Lung (tissue), 12 donors: ENCODE data around the gene PARVB. TPM values are rescaled to one million over a fixed set of nuclear protein-coding genes. Genes with fewer than 3 reads are reported as not detected.

Experiments
- ATAC-seq: fragments of 200-7000 bp; cut with Tn5 transposase; one replicate; pipeline ENCODE4 v1.9.1; 2020; ENCODE audit warnings: moderate number of reproducible peaks; ENCODE audit not compliant: insufficient read depth, low FRiP score
- DNase-seq, 3 donors: peaks; one replicate each; pipeline ENCODE4 v3.0.0-alpha.2; 2013 to 2017
- H3K27ac ChIP-seq, 2 donors: one replicate each; pipeline ENCODE4 v1.5.1; 2013; ENCODE audit warnings: mild to moderate bottlenecking in 2 of 2, moderate library complexity in 2 of 2, control low read depth in 1 of 2, inconsistent platforms in 1 of 2, low read depth in 1 of 2, low read length in 1 of 2
- H3K27me3 ChIP-seq, 3 donors: one replicate each; pipeline ENCODE4 v1.5.1; 2013; ENCODE audit warnings: low read length in 2 of 3; ENCODE audit not compliant: control insufficient read depth in 3 of 3, insufficient read depth in 3 of 3
- H3K36me3 ChIP-seq, 4 donors: one replicate each; pipeline ENCODE4 v1.5.1; 2013; ENCODE audit warnings: low read length in 4 of 4, mild to moderate bottlenecking in 1 of 4, moderate library complexity in 1 of 4; ENCODE audit not compliant: control insufficient read depth in 4 of 4, insufficient read depth in 4 of 4
- H3K4me1 ChIP-seq, 5 donors: one replicate each; pipeline ENCODE4 v1.5.1; 2013; ENCODE audit warnings: low read length in 5 of 5, mild to moderate bottlenecking in 2 of 5, moderate library complexity in 1 of 5; ENCODE audit not compliant: control insufficient read depth in 5 of 5, insufficient read depth in 5 of 5
- H3K4me3 ChIP-seq: one replicate; pipeline ENCODE4 v1.5.1; 2013; ENCODE audit warnings: mild to moderate bottlenecking, control low read depth, moderate library complexity
- H3K9ac ChIP-seq, 2 donors: one replicate each; pipeline ENCODE4 v1.5.1; 2013; ENCODE audit warnings: low read length in 2 of 2, control low read depth in 1 of 2; ENCODE audit not compliant: insufficient read depth in 1 of 2
- H3K9me3 ChIP-seq, 4 donors: one replicate each; pipeline ENCODE4 v1.5.1; 2013; ENCODE audit warnings: low read length in 3 of 4, mild to moderate bottlenecking in 1 of 4, moderate library complexity in 1 of 4; ENCODE audit not compliant: control insufficient read depth in 4 of 4, insufficient read depth in 3 of 4
- WGBS, 2 donors: extraction: QIAGEN DNeasy Blood & Tissue Kit; methylation state at CpG; one replicate each; pipeline ENCODE4 v1.1.7; 2013; 5-methylcytosine and 5-hydroxymethylcytosine counted together
- polyA plus RNA-seq, 2 donors: library from polyadenylated mRNA; stranded (reverse); fragments of 200-250 nt; gene quantifications; one replicate each; pipeline ENCODE4 v1.2.1, GENCODE V29; 2013
- total RNA-seq, 2 donors: library from RNA; depleted of rRNA in 1 of 2; stranded (reverse); fragments of >200 nt in 1 of 2; gene quantifications; one replicate each; pipeline ENCODE4 v1.2.1, GENCODE V29; 2014 to 2021
- TF ChIP-seq, protein P1 (sequence below): IDR thresholded peaks from 2 replicates; pipeline ENCODE4 v1.5.1; 2012; ENCODE audit warnings: mild to moderate bottlenecking; ENCODE audit errors: control extremely low read depth, extremely low read depth
- donor health status: control.
- donor health status: control.
- donor health status: Bipolar disorder and iron deficiency.
- donor health status: healthy.
- donor health status: DM: yes; HTN: yes; CAD: no.

Gene PARVB
- total and polyA plus RNA-seq, 4 donors, result 16.9 to 64.2 (median 49.7) TPM

- H3K36me3 ChIP-seq, result peaks cover 0 to 5% (median 0%) of the 10 kb centered on the region in 4 donors
- WGBS, 2 donors, result 73 to 88% methylated on average over 10 of the region's 10 CpGs
- ATAC-seq (no peak), DNase-seq (no peak)
- H3K4me1 ChIP-seq, result peaks cover 0 to under 1% (median 0%) of the 10 kb centered on the region in 5 donors
- TF ChIP-seq, protein P1, sequence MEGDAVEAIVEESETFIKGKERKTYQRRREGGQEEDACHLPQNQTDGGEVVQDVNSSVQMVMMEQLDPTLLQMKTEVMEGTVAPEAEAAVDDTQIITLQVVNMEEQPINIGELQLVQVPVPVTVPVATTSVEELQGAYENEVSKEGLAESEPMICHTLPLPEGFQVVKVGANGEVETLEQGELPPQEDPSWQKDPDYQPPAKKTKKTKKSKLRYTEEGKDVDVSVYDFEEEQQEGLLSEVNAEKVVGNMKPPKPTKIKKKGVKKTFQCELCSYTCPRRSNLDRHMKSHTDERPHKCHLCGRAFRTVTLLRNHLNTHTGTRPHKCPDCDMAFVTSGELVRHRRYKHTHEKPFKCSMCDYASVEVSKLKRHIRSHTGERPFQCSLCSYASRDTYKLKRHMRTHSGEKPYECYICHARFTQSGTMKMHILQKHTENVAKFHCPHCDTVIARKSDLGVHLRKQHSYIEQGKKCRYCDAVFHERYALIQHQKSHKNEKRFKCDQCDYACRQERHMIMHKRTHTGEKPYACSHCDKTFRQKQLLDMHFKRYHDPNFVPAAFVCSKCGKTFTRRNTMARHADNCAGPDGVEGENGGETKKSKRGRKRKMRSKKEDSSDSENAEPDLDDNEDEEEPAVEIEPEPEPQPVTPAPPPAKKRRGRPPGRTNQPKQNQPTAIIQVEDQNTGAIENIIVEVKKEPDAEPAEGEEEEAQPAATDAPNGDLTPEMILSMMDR, result no peak
- no peak overlapping the region for H3K4me3 ChIP-seq
- no peak overlapping the region for H3K27ac ChIP-seq
- H3K27me3 ChIP-seq, result peaks cover 4 to 7% (median 7%) of the 10 kb centered on the region in 3 donors
- H3K9ac ChIP-seq, result no peak overlapping the region
- no peaks in the 10 kb centered on the region for H3K9me3 ChIP-seq
Measured at GRCh38 chr22:44196731-44197131, 172.6 kb downstream of the PARVB start.

DNA sequence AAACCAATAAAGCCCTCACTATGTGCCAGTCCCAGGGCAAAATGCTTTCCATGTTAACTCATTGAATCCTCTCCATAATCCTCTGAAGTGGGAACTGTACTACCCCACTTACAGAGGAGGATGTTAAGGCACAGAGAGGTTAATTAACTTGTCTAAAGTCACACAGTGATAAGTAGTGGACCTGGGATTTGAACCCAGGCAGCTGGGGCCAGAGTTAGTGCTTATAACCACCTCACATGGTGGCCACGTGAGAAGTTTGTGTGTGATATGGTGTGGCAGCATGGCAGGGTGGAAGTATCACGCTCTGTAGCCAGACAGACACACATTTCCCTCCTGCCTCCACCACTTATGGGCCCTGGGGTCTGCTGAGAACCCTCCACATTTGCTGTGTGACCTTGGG lies 173.2 kb downstream of the PARVB start:
- WGBS, 2 donors, result 88 to 92% methylated on average over 2 of the region's 2 CpGs
- TF ChIP-seq, protein P1, result no peak
- Histone ChIP-seq H3K9me3 (no peaks in the 10 kb centered on the region), H3K4me1 (peaks cover 0 to 6% (median 0%) of the 10 kb centered on the region in 5 donors), H3K27me3 (peaks cover 4 to 7% (median 7%) of the 10 kb centered on the region in 3 donors), H3K36me3 (peaks cover 0 to 5% (median 0%) of the 10 kb centered on the region in 4 donors), H3K9ac (no peak overlapping the region), H3K27ac (no peak overlapping the region), H3K4me3 (no peak overlapping the region)
- DNase-seq, result no peak
- no peak for ATAC-seq

- Histone ChIP-seq H3K27me3 (peaks cover 4 to 7% (median 4%) of the 10 kb centered on the region in 3 donors), H3K4me3 (no peak overlapping the region), H3K36me3 (peaks cover 0 to 5% (median 0%) of the 10 kb centered on the region in 4 donors), H3K9me3 (no peaks in the 10 kb centered on the region), H3K27ac (no peak overlapping the region), H3K4me1 (peaks cover 0 to 12% (median 0%) of the 10 kb centered on the region in 5 donors), H3K9ac (no peak overlapping the region)
- TF ChIP-seq, protein P1, result no peak
- DNase-seq, result no peak
- no peak for ATAC-seq
- WGBS, 2 donors, result 90 to 94% methylated on average over 2 of the region's 2 CpGs
Measured at GRCh38 chr22:44199164-44199563, 175.1 kb downstream of the PARVB start.

DNA sequence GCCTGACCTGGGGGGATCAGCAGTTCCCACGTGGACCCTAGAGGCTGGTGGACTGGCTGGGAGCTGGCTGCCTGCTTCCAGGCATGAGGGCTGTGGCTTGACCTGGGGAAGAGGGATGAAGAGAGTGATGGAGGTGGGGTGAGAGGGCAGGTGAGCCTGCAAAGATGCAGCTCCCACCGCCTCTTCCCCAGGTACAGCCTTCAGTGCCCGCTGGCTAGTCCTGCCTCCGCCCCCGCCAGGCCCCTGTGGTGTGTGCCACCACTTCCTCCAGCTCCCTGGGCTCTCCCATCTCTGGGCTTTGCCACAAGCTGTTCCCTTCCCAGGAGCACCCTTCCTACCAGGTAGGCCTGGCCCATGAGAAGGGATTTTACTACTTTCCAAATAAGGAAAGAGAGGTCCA lies 175.8 kb downstream of the PARVB start:
- Histone ChIP-seq H3K4me1 (peaks cover 0 to 12% (median 0%) of the 10 kb centered on the region in 5 donors), H3K27ac (no peak overlapping the region), H3K9me3 (no peaks in the 10 kb centered on the region), H3K36me3 (peaks cover 0 to 5% (median 0%) of the 10 kb centered on the region in 4 donors), H3K4me3 (no peak overlapping the region), H3K9ac (no peak overlapping the region), H3K27me3 (peaks cover 0 to 4% (median 0%) of the 10 kb centered on the region in 3 donors)
- ATAC-seq (no peak), DNase-seq (no peak)
- TF ChIP-seq, protein P1, result no peak
- WGBS, 2 donors, result 79 to 85% methylated on average over 5 of the region's 5 CpGs
